OCI-LY3 (cell line): Measurements from ENCODE around the gene REM1.

ENCODE experiments used
- CTCF ChIP-seq: fragments of 200-600, 300-600 bp; sonication (generic); IDR thresholded peaks from 2 replicates; pipeline ENCODE4 v1.5.1; 2014; ENCODE audit warnings: antibody characterized with exemption, low read length, low read depth
- EZH2phosphoT487 ChIP-seq: fragments of 200-600 bp; shearing (Covaris generic); IDR thresholded peaks from 2 replicates; pipeline ENCODE4 v1.6.1; 2018; ENCODE audit warnings: antibody characterized with exemption, mixed run types, low read depth

GRCh38 chr20:31425797-31426196 lies 49.3 kb upstream of the REM1 start:
- TF ChIP-seq CTCF (no peak), EZH2phosphoT487 (no peak)
